Skeletal muscle tissue (tissue), 4 donors: ENCODE data around the gene MCHR1. TPM values are rescaled to one million over a fixed set of nuclear protein-coding genes. Genes with fewer than 3 reads are reported as not detected.
A peak's percentile ranks its signal among the peaks of the same experiment; 100 is the strongest.
"Not testable (repeated sequence)": the region's sequence is repeated elsewhere in the genome, so short reads cannot be mapped to it uniquely, and the experiment has no call there.

Experiments
- H3K27ac ChIP-seq: one replicate; pipeline ENCODE4 v1.7.0; 2013; ENCODE audit warnings: mild to moderate bottlenecking, low read depth, low read length, inconsistent platforms
- H3K27me3 ChIP-seq, 3 donors: one replicate each; pipeline ENCODE4 v1.7.0; 2013; ENCODE audit warnings: low read length in 3 of 3; ENCODE audit not compliant: control insufficient read depth in 3 of 3, insufficient read depth in 3 of 3
- H3K36me3 ChIP-seq, 3 donors: one replicate each; pipeline ENCODE4 v1.7.0; 2013; ENCODE audit warnings: low read length in 3 of 3; ENCODE audit not compliant: control insufficient read depth in 3 of 3, insufficient read depth in 3 of 3
- H3K4me1 ChIP-seq, 3 donors: one replicate each; pipeline ENCODE4 v1.7.0; 2013; ENCODE audit warnings: low read length in 3 of 3, mild to moderate bottlenecking in 3 of 3; ENCODE audit not compliant: control insufficient read depth in 3 of 3, insufficient read depth in 3 of 3
- H3K4me3 ChIP-seq, 3 donors: one replicate each; pipeline ENCODE4 v1.7.0; 2013; ENCODE audit warnings: low read length in 3 of 3
- H3K9ac ChIP-seq, 3 donors: one replicate each; pipeline ENCODE4 v1.7.0; 2013; ENCODE audit warnings: low read length in 3 of 3, mild to moderate bottlenecking in 3 of 3, moderate library complexity in 2 of 3, low read depth in 1 of 3
- H3K9me3 ChIP-seq, 3 donors: one replicate each; pipeline ENCODE4 v1.7.0; 2013; ENCODE audit warnings: low read length in 3 of 3; ENCODE audit not compliant: control insufficient read depth in 3 of 3
- total RNA-seq: library from RNA; depleted of rRNA; stranded (reverse); fragments of >200 nt; gene quantifications from one replicate; pipeline ENCODE4 v1.2.3, GENCODE V29; 2014
- donor health status: Osteomylitis.

MCHR1 gene
- total RNA-seq, 1 donor from 2014 or later, result 1.6 TPM

GRCh38 chr22:40707154-40707553, 27.9 kb downstream of the MCHR1 start:
- H3K27ac ChIP-seq, result no peak overlapping the region
- peaks cover 3 to 8% (median 4%) of the 10 kb centered on the region in 3 donors for H3K4me1 ChIP-seq
- no peak overlapping the region for H3K9ac ChIP-seq
- H3K36me3 ChIP-seq, result no peaks in the 10 kb centered on the region
- H3K9me3 ChIP-seq, result peaks cover 0 to 2% (median 0%) of the 10 kb centered on the region in 3 donors
- no peaks in the 10 kb centered on the region for H3K27me3 ChIP-seq
- no peak overlapping the region for H3K4me3 ChIP-seq

GRCh38 chr22:40708177-40708576, 28.9 kb downstream of the MCHR1 start:
- no peaks in the 10 kb centered on the region for H3K36me3 ChIP-seq
- no peak overlapping the region for H3K4me3 ChIP-seq
- no peak overlapping the region for H3K27ac ChIP-seq
- H3K4me1 ChIP-seq, result peaks cover 3 to 8% (median 4%) of the 10 kb centered on the region in 3 donors
- no peak overlapping the region for H3K9ac ChIP-seq
- peaks cover 0 to 2% (median 0%) of the 10 kb centered on the region in 3 donors for H3K9me3 ChIP-seq
- peaks cover 0 to 2% (median 0%) of the 10 kb centered on the region in 3 donors for H3K27me3 ChIP-seq

DNA sequence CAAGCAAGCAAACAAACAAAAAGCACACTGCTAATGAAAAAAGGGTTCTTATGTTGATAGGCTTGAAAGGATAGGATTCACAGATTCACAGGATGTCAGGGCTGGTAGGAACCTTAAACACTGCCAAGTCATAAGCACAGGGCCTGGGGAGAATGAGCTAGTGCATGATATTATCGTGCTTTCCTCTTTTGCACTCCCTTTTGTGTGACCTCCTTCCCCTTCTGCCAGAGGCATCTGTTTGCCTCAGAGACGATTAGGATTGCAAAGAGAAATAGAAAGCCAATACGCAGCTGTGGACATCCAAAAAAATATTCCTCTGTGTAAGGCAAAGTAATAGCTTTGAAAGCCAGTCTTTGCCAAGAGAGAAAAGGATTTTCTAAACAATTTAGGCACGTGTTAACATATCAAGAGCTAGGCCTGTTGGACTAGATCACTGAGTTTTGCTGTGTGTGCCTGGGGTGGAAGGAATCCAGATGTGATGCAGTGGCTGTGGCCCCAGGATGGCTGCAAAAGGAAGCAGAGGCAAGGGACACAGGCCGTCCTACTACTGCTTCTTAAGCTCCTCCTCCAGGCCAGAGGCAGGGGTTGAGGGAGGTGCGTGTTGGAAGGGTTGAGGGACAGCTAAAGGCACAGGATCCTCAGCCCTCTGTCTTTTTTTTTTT, 30.6 kb downstream of the MCHR1 start:
- Histone ChIP-seq H3K4me3 (no peak overlapping the region), H3K36me3 (no peaks in the 10 kb centered on the region), H3K4me1 (peaks cover 3 to 8% (median 4%) of the 10 kb centered on the region in 3 donors), H3K9ac (no peak overlapping the region), H3K27ac (no peak overlapping the region), H3K9me3 (peaks cover 0 to 2% (median 0%) of the 10 kb centered on the region in 3 donors), H3K27me3 (peaks cover 0 to 3% (median 3%) of the 10 kb centered on the region in 3 donors)

DNA sequence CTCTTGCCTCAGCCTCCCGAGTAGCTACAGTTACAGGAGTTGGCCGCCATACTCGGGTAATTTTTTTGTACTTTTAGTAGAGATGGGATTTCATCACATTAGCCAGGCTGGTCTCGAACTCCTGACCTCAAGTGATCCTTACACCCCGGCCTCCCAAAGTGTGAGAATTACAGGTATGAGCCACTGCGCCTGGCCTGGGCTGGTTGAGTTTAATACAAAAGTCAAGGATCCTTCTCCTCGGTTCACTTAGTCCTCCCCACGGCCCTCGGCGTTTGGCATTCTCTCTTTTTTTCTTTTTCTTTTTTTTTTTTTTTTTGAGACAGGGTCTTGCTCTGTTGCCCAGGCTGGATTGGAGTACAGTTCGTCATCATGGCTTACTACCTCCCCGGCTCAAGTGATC, 33.0 kb downstream of the MCHR1 start:
- H3K36me3 ChIP-seq, result no peaks in the 10 kb centered on the region
- no peaks in the 10 kb centered on the region for H3K9me3 ChIP-seq
- H3K4me3 ChIP-seq, result no peak overlapping the region
- H3K4me1 ChIP-seq, result peaks cover 3 to 8% (median 4%) of the 10 kb centered on the region in 3 donors
- H3K9ac ChIP-seq, result no peak overlapping the region
- H3K27ac ChIP-seq, result no peak overlapping the region
- H3K27me3 ChIP-seq, result peaks cover 0 to 3% (median 3%) of the 10 kb centered on the region in 3 donors

DNA sequence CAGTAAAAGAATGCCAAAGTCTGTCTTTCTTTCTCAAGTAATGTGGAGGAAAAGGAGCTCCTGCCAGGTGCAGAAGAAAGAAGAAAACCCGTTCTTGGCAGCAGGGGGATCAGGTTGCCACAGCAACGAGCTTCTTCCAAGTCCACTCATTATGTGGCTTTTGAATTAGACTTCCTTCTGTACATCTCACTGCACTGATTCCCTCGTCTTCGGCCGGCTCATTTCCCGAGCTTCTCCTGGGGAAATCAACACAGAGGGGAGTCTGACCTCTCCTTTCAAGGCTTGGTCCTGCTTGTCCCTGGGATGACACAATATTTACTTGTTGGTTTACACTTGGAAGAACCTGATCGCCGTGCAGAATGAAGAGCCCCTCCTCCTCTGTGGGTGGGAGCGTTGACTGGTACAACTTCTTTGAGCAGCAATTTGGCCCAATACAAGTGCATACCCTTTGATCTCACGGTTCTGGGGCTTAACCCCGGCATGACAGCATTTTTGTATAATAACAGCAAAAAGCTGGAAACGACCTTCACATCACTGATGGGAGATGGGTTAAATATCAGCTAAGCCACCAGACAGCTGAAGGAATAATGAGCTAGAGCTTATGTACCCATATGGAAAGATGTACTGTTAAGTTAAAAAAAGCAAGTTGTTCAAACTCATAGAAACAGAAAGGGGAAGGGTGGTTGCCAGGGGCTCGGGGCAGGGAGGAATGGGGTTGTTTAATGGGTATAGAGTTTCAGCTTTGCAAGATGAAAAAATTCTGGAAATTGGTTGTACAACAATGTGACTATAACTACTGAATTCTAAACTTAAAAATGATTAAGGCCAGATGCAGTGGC, 35.4 kb downstream of the MCHR1 start:
- no peaks in the 10 kb centered on the region for H3K9me3 ChIP-seq
- no peak overlapping the region for H3K27ac ChIP-seq
- H3K4me1 ChIP-seq, result peaks cover 3 to 8% (median 4%) of the 10 kb centered on the region in 3 donors
- no peaks in the 10 kb centered on the region for H3K36me3 ChIP-seq
- peaks cover 0 to 7% (median 3%) of the 10 kb centered on the region in 3 donors for H3K27me3 ChIP-seq
- no peak overlapping the region for H3K4me3 ChIP-seq
- H3K9ac ChIP-seq, result peak overlapping the region in 1 of 3 donors; percentile 50

DNA sequence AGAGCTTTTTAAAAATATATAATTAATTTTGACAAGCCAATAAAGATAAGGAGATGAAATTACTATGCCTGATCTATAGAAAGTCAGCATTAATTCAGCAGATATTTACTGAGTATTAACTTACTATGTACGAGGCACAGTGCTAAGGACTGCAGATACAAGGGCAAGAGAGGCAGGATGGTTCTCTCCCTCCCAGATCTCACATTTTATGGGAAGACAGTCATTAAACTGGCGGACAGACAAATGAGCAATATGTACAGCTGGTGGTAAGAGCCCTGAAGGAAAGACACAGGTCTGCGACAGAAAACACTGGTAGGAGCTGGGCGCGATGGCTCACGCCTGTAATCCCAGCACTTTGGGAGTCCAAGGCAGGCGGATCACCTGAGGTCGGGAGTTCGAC, 36.8 kb downstream of the MCHR1 start:
- H3K27ac ChIP-seq, result no peak overlapping the region
- H3K4me1 ChIP-seq, result peaks cover 3 to 5% (median 4%) of the 10 kb centered on the region in 3 donors
- no peak overlapping the region for H3K4me3 ChIP-seq
- H3K9ac ChIP-seq, result no peak overlapping the region
- no peaks in the 10 kb centered on the region for H3K36me3 ChIP-seq
- H3K9me3 ChIP-seq, result no peaks in the 10 kb centered on the region
- H3K27me3 ChIP-seq, result peaks cover 0 to 7% (median 3%) of the 10 kb centered on the region in 3 donors

DNA sequence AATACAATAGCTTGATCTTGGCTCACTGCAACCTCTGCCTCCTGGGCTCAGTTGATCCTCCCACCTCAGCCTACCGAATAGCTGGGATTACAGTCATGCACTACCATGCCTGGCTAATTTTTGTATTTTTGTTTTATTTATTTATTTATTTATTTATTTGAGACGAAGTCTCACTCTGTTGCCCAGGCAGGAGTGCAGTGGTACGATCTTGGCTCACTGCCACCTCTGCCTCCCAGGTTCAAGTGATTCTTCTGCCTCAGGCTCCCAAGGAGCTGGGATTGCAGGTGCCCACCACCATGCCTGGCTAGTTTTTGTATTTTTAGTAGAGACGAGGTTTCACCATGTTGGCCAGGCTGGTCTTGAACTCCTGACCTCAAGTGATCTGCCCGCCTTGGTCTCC, 38.4 kb downstream of the MCHR1 start:
- H3K27ac ChIP-seq, H3K36me3 ChIP-seq, H3K9ac ChIP-seq, H3K27me3 ChIP-seq, H3K4me1 ChIP-seq, H3K9me3 ChIP-seq, H3K4me3 ChIP-seq: not testable (repeated sequence)

GRCh38 chr22:40718250-40719204, 39.2 kb downstream of the MCHR1 start:
- Histone ChIP-seq H3K36me3 (no peaks in the 10 kb centered on the region), H3K4me1 (peaks cover 0 to 6% (median 4%) of the 10 kb centered on the region in 3 donors), H3K27me3 (peaks cover 0 to 7% (median 0%) of the 10 kb centered on the region in 3 donors), H3K9ac (no peak overlapping the region), H3K4me3 (no peak overlapping the region), H3K27ac (no peak overlapping the region), H3K9me3 (no peaks in the 10 kb centered on the region)

DNA sequence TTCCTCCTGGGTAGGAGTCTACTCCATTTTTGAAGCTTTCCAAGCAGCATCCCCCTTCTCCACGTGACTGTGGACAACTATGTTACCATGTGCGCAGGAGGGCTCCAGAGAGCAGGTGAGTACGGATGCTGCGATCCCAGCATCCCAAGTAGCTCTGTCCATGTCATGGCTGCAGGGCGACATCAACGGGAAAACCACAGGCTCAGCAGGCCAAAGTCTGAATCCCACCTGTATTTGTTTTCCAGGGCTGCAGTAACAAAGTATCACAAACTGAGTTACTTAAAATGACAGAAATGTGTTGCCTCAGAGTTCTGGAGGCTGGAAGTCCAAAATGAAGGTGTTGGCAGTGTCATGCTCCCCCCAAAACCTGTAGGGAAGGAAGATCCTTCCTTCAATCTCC, 40.3 kb downstream of the MCHR1 start:
- Histone ChIP-seq H3K4me1 (peaks cover 0 to 6% (median 4%) of the 10 kb centered on the region in 3 donors), H3K9me3 (no peaks in the 10 kb centered on the region), H3K4me3 (no peak overlapping the region), H3K36me3 (no peaks in the 10 kb centered on the region), H3K27ac (no peak overlapping the region), H3K9ac (no peak overlapping the region), H3K27me3 (peaks cover 0 to 5% (median 0%) of the 10 kb centered on the region in 3 donors)
